ENCODE measurements around the gene CHCHD3.

DNA sequence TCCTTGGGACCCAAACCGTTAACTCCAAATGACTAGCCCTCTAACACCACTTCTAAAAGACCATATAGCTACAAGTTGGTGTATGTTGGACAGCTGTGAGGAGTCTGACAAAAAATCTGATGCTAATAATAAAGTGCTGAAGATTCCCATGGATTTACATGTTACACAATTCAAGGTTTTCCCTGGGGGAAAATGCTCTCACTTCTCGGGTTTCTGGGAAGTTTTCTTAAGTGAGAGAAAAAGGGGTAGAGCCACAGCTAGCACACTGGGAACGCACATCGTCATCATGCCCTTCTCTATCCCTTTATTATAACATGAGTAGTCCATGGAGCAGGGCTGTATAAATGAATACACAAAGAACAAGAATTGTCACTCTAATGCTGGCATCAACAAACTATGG lies 162.1 kb downstream of the CHCHD3 start:
- TF ChIP-seq, protein P1, sequence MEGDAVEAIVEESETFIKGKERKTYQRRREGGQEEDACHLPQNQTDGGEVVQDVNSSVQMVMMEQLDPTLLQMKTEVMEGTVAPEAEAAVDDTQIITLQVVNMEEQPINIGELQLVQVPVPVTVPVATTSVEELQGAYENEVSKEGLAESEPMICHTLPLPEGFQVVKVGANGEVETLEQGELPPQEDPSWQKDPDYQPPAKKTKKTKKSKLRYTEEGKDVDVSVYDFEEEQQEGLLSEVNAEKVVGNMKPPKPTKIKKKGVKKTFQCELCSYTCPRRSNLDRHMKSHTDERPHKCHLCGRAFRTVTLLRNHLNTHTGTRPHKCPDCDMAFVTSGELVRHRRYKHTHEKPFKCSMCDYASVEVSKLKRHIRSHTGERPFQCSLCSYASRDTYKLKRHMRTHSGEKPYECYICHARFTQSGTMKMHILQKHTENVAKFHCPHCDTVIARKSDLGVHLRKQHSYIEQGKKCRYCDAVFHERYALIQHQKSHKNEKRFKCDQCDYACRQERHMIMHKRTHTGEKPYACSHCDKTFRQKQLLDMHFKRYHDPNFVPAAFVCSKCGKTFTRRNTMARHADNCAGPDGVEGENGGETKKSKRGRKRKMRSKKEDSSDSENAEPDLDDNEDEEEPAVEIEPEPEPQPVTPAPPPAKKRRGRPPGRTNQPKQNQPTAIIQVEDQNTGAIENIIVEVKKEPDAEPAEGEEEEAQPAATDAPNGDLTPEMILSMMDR (IDR thresholded peaks at IDR 0.05): no peak
- no peak for TF ChIP-seq POLR2A (IDR thresholded peaks at IDR 0.05)
